Measurements from ENCODE around the gene PIK3R5. TPM values are rescaled to one million over a fixed set of nuclear protein-coding genes. Genes with fewer than 3 reads are reported as not detected.

The PIK3R5 gene
- total RNA-seq, 1 experiment from 2014 or later, result not detected

DNA sequence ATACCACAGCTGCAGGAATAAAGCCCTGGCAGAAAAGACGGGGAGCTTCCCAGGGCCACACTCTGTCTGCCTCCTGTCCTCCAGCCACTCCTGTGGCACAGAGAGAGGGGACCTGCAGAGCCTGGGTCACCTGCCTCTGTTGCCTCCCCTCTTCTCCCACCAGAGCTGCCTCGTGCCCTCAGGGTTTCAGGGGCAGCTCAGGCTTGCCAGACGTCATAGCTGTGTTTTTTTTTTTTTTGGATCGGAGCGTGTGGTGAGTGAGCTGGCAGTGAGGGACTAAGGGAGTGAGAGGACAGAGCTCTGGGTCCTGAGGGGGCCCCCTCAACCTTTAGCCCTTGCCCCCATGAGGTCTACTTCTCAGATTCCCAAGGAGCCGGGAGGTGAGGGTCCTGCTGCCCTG is 100.1 kb downstream of the PIK3R5 start:
- H3K4me1 ChIP-seq, result no peaks in the 10 kb centered on the region
- BruUV-seq (replicated peaks), result no TSS peak
- Mint-ChIP-seq H3K9me3 (ENCODE audit: unreplicated experiment) (no peaks in the 10 kb centered on the region), H3K27me3 (ENCODE audit: insufficient read depth, unreplicated experiment) (no peaks in the 10 kb centered on the region), H3K4me1 (ENCODE audit: low read depth, unreplicated experiment) (no peaks in the 10 kb centered on the region), H3K27ac (ENCODE audit: unreplicated experiment) (no peak overlapping the region), H3K4me3 (ENCODE audit: unreplicated experiment) (no peak overlapping the region), H3K36me3 (ENCODE audit: insufficient read depth, unreplicated experiment) (no peaks in the 10 kb centered on the region)
- no peaks in the 10 kb centered on the region for H3K9me3 ChIP-seq
- intact Hi-C loops (cut with micrococcal nuclease; ENCODE audit: unreplicated experiment), result no loop called here
- CTCF ChIA-PET, result no interaction called here
- TF ChIP-seq, protein P1, sequence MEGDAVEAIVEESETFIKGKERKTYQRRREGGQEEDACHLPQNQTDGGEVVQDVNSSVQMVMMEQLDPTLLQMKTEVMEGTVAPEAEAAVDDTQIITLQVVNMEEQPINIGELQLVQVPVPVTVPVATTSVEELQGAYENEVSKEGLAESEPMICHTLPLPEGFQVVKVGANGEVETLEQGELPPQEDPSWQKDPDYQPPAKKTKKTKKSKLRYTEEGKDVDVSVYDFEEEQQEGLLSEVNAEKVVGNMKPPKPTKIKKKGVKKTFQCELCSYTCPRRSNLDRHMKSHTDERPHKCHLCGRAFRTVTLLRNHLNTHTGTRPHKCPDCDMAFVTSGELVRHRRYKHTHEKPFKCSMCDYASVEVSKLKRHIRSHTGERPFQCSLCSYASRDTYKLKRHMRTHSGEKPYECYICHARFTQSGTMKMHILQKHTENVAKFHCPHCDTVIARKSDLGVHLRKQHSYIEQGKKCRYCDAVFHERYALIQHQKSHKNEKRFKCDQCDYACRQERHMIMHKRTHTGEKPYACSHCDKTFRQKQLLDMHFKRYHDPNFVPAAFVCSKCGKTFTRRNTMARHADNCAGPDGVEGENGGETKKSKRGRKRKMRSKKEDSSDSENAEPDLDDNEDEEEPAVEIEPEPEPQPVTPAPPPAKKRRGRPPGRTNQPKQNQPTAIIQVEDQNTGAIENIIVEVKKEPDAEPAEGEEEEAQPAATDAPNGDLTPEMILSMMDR (IDR thresholded peaks at IDR 0.05; ENCODE audit: insufficient read depth in 1 of 2, low read depth in 1 of 2, low read length in 1 of 2, severe bottlenecking in 1 of 2, unreplicated experiment in 1 of 2), result no peak
- no peaks in the 10 kb centered on the region for H3K27me3 ChIP-seq (replicated peaks; ENCODE audit: control insufficient read depth, insufficient read depth, low read length)
- H3K36me3 ChIP-seq (ENCODE audit: control insufficient read depth, insufficient read depth, low read length), result no peaks in the 10 kb centered on the region
- no peak for DNase-seq
- H3K4me3 ChIP-seq (ENCODE audit: low read depth, low read length), result no peak overlapping the region
- POLR2A ChIA-PET, result interaction anchor here (0.5 kb wide), 1 partner anchor 35 kb away, joined by 3 read pairs; no protein-coding TSS in a partner anchor

DNA sequence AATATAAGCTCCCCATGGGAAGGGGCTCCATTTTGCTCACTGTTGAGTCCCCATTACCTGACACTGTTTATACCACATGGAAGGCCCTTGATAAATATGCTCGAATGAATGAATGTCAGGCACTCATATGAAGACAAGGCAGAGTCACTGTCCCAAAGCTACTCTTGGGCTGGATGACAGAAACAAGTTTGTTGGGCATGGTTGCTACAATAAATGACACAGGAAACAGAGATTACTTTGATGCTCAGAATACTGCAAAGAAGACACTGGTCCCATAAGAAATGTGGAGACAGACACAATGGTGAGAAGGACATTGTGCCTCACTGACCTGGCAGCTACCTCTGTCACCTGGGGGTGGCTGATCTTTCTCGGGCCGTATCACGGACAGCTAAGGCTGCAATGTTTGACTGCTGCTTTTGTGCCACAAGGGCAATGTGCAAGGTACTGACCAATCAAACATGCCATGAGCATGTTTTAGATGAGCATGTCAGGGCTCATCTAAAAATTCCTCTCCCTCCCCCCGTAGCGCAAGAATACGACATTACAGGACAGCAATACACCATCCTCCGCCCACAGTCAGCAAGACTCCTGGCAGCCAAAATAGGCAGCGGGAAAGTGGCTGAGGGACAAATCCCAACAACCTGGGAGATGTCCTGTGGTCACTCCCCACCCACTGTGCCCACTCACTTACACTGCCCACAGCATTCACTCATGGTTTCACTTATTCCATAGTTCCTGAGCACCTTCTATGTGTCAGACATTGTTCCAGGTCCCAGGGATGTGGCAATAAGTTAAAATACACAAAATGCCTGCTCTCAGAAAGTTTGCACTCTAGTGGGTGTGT is 103.1 kb downstream of the PIK3R5 start:
- Histone ChIP-seq H3K9me3 (no peaks in the 10 kb centered on the region), H3K27me3 (replicated peaks; ENCODE audit: control insufficient read depth, insufficient read depth, low read length) (no peaks in the 10 kb centered on the region), H3K36me3 (ENCODE audit: control insufficient read depth, insufficient read depth, low read length) (no peaks in the 10 kb centered on the region), H3K4me3 (ENCODE audit: low read depth, low read length) (no peak overlapping the region), H3K4me1 (no peaks in the 10 kb centered on the region)
- no peak overlapping the region for H3K27ac Mint-ChIP-seq (ENCODE audit: unreplicated experiment)
- POLR2A ChIA-PET, result no interaction called here
- TF ChIP-seq, protein P1 (IDR thresholded peaks at IDR 0.05; ENCODE audit: insufficient read depth in 1 of 2, low read depth in 1 of 2, low read length in 1 of 2, severe bottlenecking in 1 of 2, unreplicated experiment in 1 of 2), result no peak
- H3K4me1 Mint-ChIP-seq (ENCODE audit: low read depth, unreplicated experiment), result no peaks in the 10 kb centered on the region
- no peaks in the 10 kb centered on the region for H3K36me3 Mint-ChIP-seq (ENCODE audit: insufficient read depth, unreplicated experiment)
- H3K4me3 Mint-ChIP-seq (ENCODE audit: unreplicated experiment), result no peak overlapping the region
- DNase-seq, result no peak
- no TSS peak for BruUV-seq (replicated peaks)
- intact Hi-C loops (cut with micrococcal nuclease; ENCODE audit: unreplicated experiment), result no loop called here
- no peaks in the 10 kb centered on the region for H3K9me3 Mint-ChIP-seq (ENCODE audit: unreplicated experiment)
- CTCF ChIA-PET, result no interaction called here
- H3K27me3 Mint-ChIP-seq (ENCODE audit: insufficient read depth, unreplicated experiment), result no peaks in the 10 kb centered on the region

DNA sequence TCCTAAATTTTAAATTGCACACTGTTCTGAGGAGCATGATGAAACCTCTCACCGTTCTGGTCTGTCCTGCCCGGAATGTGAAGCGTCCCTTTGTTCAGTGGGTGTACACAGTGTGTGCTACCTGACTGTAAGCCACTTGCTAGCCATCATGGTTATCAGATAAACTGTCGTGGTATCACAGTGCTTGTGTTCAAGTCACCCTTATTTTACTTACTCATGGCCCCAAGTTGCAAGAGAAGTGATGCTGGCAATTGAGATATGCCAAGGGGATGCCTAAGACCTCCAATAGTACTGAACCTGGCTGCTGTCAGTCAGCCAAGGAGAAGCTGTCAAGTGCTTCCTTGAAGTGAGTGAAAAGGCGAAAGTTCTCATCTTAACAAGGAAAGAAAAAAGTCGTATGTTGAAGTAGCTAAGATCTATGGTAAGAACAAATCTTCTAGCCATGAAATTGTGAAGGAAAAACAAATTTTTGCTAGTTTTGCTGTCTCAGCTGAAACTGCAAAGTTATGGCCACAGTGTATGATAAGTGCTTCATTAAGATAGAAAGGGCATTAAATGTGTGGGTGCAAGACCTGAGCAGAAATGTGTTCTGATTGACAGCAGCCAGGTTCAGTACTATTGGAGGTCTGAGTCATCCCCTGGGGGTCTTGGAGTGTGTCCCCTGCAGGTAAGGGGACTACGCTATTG is 103.9 kb downstream of the PIK3R5 start:
- no TSS peak for BruUV-seq (replicated peaks)
- Mint-ChIP-seq H3K4me1 (ENCODE audit: low read depth, unreplicated experiment) (no peaks in the 10 kb centered on the region), H3K27me3 (ENCODE audit: insufficient read depth, unreplicated experiment) (no peaks in the 10 kb centered on the region), H3K36me3 (ENCODE audit: insufficient read depth, unreplicated experiment) (no peaks in the 10 kb centered on the region), H3K4me3 (ENCODE audit: unreplicated experiment) (no peak overlapping the region), H3K27ac (ENCODE audit: unreplicated experiment) (no peak overlapping the region), H3K9me3 (ENCODE audit: unreplicated experiment) (no peaks in the 10 kb centered on the region)
- ChIA-PET POLR2A (interaction anchor here (0.6 kb wide), 1 partner anchor 31 kb away, joined by 10 read pairs; no protein-coding TSS in a partner anchor), CTCF (no interaction called here)
- TF ChIP-seq, protein P1 (IDR thresholded peaks at IDR 0.05; ENCODE audit: insufficient read depth in 1 of 2, low read depth in 1 of 2, low read length in 1 of 2, severe bottlenecking in 1 of 2, unreplicated experiment in 1 of 2), result no peak
- Histone ChIP-seq H3K9me3 (no peaks in the 10 kb centered on the region), H3K27me3 (replicated peaks; ENCODE audit: control insufficient read depth, insufficient read depth, low read length) (no peaks in the 10 kb centered on the region), H3K4me1 (no peaks in the 10 kb centered on the region; the same call in 1 of the 2 replicates), H3K4me3 (ENCODE audit: low read depth, low read length) (no peak overlapping the region), H3K36me3 (ENCODE audit: control insufficient read depth, insufficient read depth, low read length) (no peaks in the 10 kb centered on the region)
- intact Hi-C loops (cut with micrococcal nuclease; ENCODE audit: unreplicated experiment), result no loop called here
- no peak for DNase-seq
